Central memory CD8-positive, alpha-beta T cell (primary cell): Measurements from ENCODE around the gene PDYN.
A peak's percentile ranks its signal among the peaks of the same experiment; 100 is the strongest.

Source experiments
- ATAC-seq: fragments of 150-1000 bp; cut with Tn5 transposase; replicated peaks from 2 replicates; pipeline ENCODE4 v1.10.0; 2022; ENCODE audit warnings: mild to moderate bottlenecking, moderate FRiP score, moderate number of reproducible peaks; ENCODE audit not compliant: poor library complexity, severe bottlenecking; ENCODE audit errors: extremely low read depth
- DNase-seq, 2 donors: peaks; one replicate each; pipeline ENCODE4 v3.0.0; 2021; ENCODE audit warnings: low spot score in 2 of 2
- H3K27ac Mint-ChIP-seq: one replicate; pipeline ENCODE4 v1.8.0; 2022; ENCODE audit warnings: low read depth, mild to moderate bottlenecking, moderate library complexity, mixed read lengths
- H3K27me3 Mint-ChIP-seq: one replicate; pipeline ENCODE4 v1.8.0; 2022; ENCODE audit warnings: mixed read lengths
- H3K36me3 Mint-ChIP-seq: one replicate; pipeline ENCODE4 v1.8.0; 2022; ENCODE audit warnings: mild to moderate bottlenecking, moderate library complexity, mixed read lengths; ENCODE audit not compliant: insufficient read depth
- H3K4me1 Mint-ChIP-seq: one replicate; pipeline ENCODE4 v1.8.0; 2022; ENCODE audit warnings: mixed read lengths
- H3K4me3 Mint-ChIP-seq: one replicate; pipeline ENCODE4 v1.8.0; 2022; ENCODE audit warnings: mild to moderate bottlenecking, moderate library complexity, mixed read lengths
- H3K9me3 Mint-ChIP-seq: one replicate; pipeline ENCODE4 v1.8.0; 2022; ENCODE audit warnings: mixed read lengths

PDYN gene

DNA sequence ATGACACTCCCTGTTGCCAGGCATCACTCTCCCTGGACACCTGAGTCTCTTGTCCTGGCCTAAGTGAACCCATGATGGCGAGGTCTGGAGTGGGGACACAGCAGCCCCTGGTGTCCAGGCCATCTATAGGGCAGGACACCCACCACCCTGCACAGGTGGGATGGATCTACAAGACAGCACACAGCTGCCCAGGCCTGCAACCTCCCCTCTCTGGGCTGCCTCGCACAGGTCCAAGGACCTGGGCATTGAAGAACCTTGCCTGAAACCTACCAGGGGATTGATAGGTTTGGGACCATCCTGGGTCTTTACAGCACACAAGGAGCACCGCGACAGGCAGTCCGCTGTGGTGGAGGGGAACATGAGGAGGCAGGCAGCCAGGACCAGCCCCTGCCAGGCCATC, 11.2 kb downstream of the PDYN start:
- Mint-ChIP-seq H3K4me3 (no peak overlapping the region), H3K9me3 (no peaks in the 10 kb centered on the region), H3K36me3 (no peaks in the 10 kb centered on the region), H3K27me3 (peaks cover 76% of the 10 kb centered on the region), H3K27ac (no peak overlapping the region), H3K4me1 (no peaks in the 10 kb centered on the region)
- ATAC-seq (no peak), DNase-seq (no peak)

DNA sequence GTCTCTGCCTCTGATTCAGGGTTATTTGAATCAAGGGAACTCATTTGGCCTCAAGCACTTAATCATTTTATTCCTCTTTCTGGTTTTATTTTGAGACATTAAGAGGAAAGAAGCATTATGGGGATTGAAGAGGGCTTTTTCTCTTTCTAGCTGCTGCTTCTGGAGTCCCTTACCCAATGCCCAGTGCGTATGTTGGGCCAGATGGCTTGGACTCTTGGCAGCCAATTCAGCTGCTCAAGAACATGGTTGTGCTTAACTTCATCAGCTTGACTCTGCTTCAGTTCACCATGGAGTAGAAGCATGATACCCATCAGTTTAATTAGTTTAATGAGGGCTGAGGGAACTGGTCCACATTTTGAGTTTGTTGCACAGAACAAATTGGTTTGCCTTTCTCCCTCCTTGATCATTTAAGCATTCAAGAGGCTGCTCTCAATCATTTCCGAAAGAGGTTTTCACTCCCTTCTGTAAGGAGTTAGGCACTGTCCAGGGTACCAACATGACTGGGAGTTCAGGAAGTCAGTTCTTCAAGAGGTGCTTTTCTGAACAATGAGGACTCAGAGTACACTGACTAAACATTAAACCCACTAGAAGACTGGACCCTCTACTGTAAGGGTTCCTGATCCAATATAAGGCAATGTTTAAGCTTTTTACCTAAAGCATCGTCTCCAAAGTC, 14.6 kb downstream of the PDYN start:
- DNase-seq = no peak

GRCh38 chr20:1975291-1975690, 18.6 kb downstream of the PDYN start:
- H3K4me3 Mint-ChIP-seq = no peak overlapping the region
- H3K9me3 Mint-ChIP-seq = no peaks in the 10 kb centered on the region
- no peak overlapping the region for H3K27ac Mint-ChIP-seq
- ATAC-seq (no peak), DNase-seq (no peak)
- peaks cover 1% of the 10 kb centered on the region for H3K36me3 Mint-ChIP-seq
- no peaks in the 10 kb centered on the region for H3K4me1 Mint-ChIP-seq
- peaks cover 63% of the 10 kb centered on the region for H3K27me3 Mint-ChIP-seq

More for the DNA sequence above, 14.6 kb downstream of the PDYN start:
- peaks cover 58% of the 10 kb centered on the region for H3K27me3 Mint-ChIP-seq
- H3K4me1 Mint-ChIP-seq = no peaks in the 10 kb centered on the region
- H3K4me3 Mint-ChIP-seq = no peak overlapping the region
- H3K27ac Mint-ChIP-seq = no peak overlapping the region
- no peaks in the 10 kb centered on the region for H3K9me3 Mint-ChIP-seq
- H3K36me3 Mint-ChIP-seq = peaks cover 1% of the 10 kb centered on the region
- ATAC-seq = no peak

GRCh38 chr20:1973601-1974440, 20.0 kb downstream of the PDYN start:
- no peak overlapping the region for H3K27ac Mint-ChIP-seq
- ATAC-seq = no peak
- peaks cover 60% of the 10 kb centered on the region for H3K27me3 Mint-ChIP-seq
- H3K36me3 Mint-ChIP-seq = peaks cover 1% of the 10 kb centered on the region
- no peaks in the 10 kb centered on the region for H3K4me1 Mint-ChIP-seq
- no peak for DNase-seq
- H3K4me3 Mint-ChIP-seq = no peak overlapping the region
- H3K9me3 Mint-ChIP-seq = no peaks in the 10 kb centered on the region

DNA sequence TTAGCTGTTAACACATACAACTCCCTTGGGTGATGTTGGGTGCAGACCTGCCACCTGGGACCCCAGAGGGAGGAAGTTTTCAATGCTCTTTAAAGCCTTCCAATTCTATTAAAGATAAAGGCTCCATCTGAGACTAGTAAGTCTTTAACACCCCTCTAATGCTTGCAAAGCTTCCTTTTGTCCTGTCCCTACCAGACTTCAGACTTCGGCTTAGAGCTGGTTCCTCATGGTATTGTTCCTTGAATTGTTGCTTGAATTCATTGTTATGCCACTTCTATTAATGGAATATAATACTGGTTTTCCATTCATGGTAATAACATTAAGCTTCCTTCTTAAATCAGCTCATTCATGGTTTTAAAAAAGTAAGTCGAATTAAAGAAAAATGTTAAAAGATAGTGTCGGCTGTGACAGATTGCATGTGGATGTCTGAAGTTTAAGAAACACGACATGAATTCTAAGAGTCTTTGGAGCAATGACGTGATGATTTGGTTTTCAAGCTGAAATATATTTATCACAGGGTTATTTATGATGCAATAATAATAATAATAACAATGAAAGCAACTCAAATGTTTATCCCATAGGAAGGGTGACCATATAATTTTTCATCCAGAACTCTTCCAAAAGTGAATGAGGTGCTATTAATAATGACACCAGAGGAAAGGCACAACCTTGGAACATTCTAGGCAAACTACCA, 21.8 kb downstream of the PDYN start:
- Mint-ChIP-seq H3K4me3 (no peak overlapping the region), H3K27me3 (peaks cover 42% of the 10 kb centered on the region), H3K4me1 (no peaks in the 10 kb centered on the region), H3K9me3 (no peaks in the 10 kb centered on the region), H3K36me3 (peaks cover 1% of the 10 kb centered on the region), H3K27ac (no peak overlapping the region)
- ATAC-seq (no peak), DNase-seq (no peak)

GRCh38 chr20:1968964-1969363, 24.9 kb downstream of the PDYN start:
- no peaks in the 10 kb centered on the region for H3K36me3 Mint-ChIP-seq
- H3K4me3 Mint-ChIP-seq = no peak overlapping the region
- no peak overlapping the region for H3K27ac Mint-ChIP-seq
- ATAC-seq (no peak), DNase-seq (no peak)
- peaks cover 44% of the 10 kb centered on the region for H3K27me3 Mint-ChIP-seq
- H3K9me3 Mint-ChIP-seq = no peaks in the 10 kb centered on the region
- H3K4me1 Mint-ChIP-seq = no peaks in the 10 kb centered on the region

DNA sequence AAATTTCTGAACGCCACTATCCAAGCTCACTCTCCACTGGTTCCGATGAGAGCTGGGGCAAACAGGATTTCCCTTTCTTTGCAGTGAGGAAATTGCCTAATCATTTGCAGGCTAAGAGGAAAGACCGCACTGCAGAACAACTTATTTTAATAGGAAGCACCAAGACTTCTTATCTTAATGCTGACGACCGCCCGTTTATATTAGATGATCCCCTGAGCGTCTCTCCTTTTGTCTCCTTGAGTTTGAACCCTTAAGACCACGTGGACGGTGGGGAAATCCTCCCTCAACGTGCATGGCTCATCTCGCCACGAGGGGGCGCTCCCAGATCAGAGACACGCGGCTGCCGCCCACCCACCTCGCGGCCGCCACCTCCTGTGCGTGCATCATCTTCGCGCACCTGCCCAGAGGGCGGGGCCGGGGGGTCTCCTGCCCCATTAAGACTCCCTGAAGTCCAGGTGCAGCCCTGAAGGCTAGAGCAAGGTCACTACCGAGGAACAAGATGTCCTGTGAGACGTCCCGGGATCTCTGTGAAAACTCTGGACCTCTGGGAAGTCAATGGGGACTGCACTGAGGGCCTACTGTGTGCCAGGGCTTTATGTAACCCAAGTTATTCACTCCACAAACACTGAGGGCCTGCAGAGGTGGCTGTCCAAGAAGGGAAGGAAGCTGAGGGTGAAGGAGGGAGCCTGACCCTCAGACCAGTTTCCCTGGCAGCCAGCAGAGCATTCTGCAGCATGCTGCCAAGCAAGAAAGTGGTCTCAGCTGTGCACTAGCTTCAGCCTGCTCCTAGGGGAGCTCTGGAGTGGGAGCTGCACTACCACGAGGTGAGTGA, 28.1 kb downstream of the PDYN start:
- DNase-seq = peak; percentile 58 to 59
- ATAC-seq = no peak
- H3K4me1 Mint-ChIP-seq = no peaks in the 10 kb centered on the region
- H3K27me3 Mint-ChIP-seq = peaks cover 54% of the 10 kb centered on the region
- no peak overlapping the region for H3K27ac Mint-ChIP-seq
- no peak overlapping the region for H3K4me3 Mint-ChIP-seq
- H3K9me3 Mint-ChIP-seq = no peaks in the 10 kb centered on the region
- no peaks in the 10 kb centered on the region for H3K36me3 Mint-ChIP-seq

GRCh38 chr20:1964659-1965405, 29.0 kb downstream of the PDYN start:
- H3K27me3 Mint-ChIP-seq = peaks cover 53% of the 10 kb centered on the region
- ATAC-seq (no peak), DNase-seq (no peak)
- no peaks in the 10 kb centered on the region for H3K36me3 Mint-ChIP-seq
- H3K27ac Mint-ChIP-seq = no peak overlapping the region
- no peaks in the 10 kb centered on the region for H3K9me3 Mint-ChIP-seq
- H3K4me1 Mint-ChIP-seq = no peaks in the 10 kb centered on the region
- H3K4me3 Mint-ChIP-seq = no peak overlapping the region

- H3K27me3 Mint-ChIP-seq = peaks cover 57% of the 10 kb centered on the region
- no peak for ATAC-seq
- no peak overlapping the region for H3K27ac Mint-ChIP-seq
- H3K4me1 Mint-ChIP-seq = no peaks in the 10 kb centered on the region
- no peaks in the 10 kb centered on the region for H3K36me3 Mint-ChIP-seq
- H3K4me3 Mint-ChIP-seq = no peak overlapping the region
- H3K9me3 Mint-ChIP-seq = no peaks in the 10 kb centered on the region
- DNase-seq = no peak
Observed at GRCh38 chr20:1964061-1964460, 29.8 kb downstream of the PDYN start.

- Mint-ChIP-seq H3K27me3 (peaks cover 73% of the 10 kb centered on the region), H3K36me3 (no peaks in the 10 kb centered on the region), H3K4me1 (no peaks in the 10 kb centered on the region), H3K27ac (no peak overlapping the region), H3K9me3 (no peaks in the 10 kb centered on the region), H3K4me3 (no peak overlapping the region)
- no peak for DNase-seq
- no peak for ATAC-seq
Observed at GRCh38 chr20:1961374-1961773, 32.5 kb downstream of the PDYN start.

GRCh38 chr20:1959156-1959555, 34.7 kb downstream of the PDYN start:
- Mint-ChIP-seq H3K9me3 (no peaks in the 10 kb centered on the region), H3K27me3 (peaks cover 74% of the 10 kb centered on the region), H3K4me3 (no peak overlapping the region), H3K36me3 (no peaks in the 10 kb centered on the region), H3K4me1 (no peaks in the 10 kb centered on the region), H3K27ac (no peak overlapping the region)
- ATAC-seq = no peak
- DNase-seq = no peak

- no peaks in the 10 kb centered on the region for H3K36me3 Mint-ChIP-seq
- DNase-seq (no peak), ATAC-seq (no peak)
- no peaks in the 10 kb centered on the region for H3K4me1 Mint-ChIP-seq
- peaks cover 72% of the 10 kb centered on the region for H3K27me3 Mint-ChIP-seq
- H3K27ac Mint-ChIP-seq = no peak overlapping the region
- no peak overlapping the region for H3K4me3 Mint-ChIP-seq
- H3K9me3 Mint-ChIP-seq = no peaks in the 10 kb centered on the region
Observed at GRCh38 chr20:1958426-1958825, 35.4 kb downstream of the PDYN start.
